ENCODE results near the gene VAC14.

Gene VAC14

GRCh38 chr16:70703041-70703834 lies 97.7 kb downstream of the VAC14 start:
- DNase-seq: no peak

GRCh38 chr16:70702624-70703023 lies 98.3 kb downstream of the VAC14 start:
- no peak for DNase-seq

GRCh38 chr16:70701998-70702397 lies 99.0 kb downstream of the VAC14 start:
- no peak for DNase-seq

- DNase-seq: no peak
Observed at GRCh38 chr16:70701596-70701995, 99.4 kb downstream of the VAC14 start.

GRCh38 chr16:70701036-70701435 lies 99.9 kb downstream of the VAC14 start:
- DNase-seq: no peak

- DNase-seq: no peak
Observed at GRCh38 chr16:70700101-70701020, 100.6 kb downstream of the VAC14 start.

- DNase-seq: no peak
Observed at GRCh38 chr16:70699696-70700095, 101.3 kb downstream of the VAC14 start.

GRCh38 chr16:70698901-70699300 lies 102.1 kb downstream of the VAC14 start:
- no peak for DNase-seq

GRCh38 chr16:70697594-70698170 lies 103.3 kb downstream of the VAC14 start:
- no peak for DNase-seq

GRCh38 chr16:70696952-70697593 lies 103.9 kb downstream of the VAC14 start:
- DNase-seq: peak; percentile 47

GRCh38 chr16:70696355-70696754 lies 104.6 kb downstream of the VAC14 start:
- DNase-seq: no peak

GRCh38 chr16:70695331-70696070 lies 105.5 kb downstream of the VAC14 start:
- no peak for DNase-seq

- DNase-seq: no peak
Observed at GRCh38 chr16:70694868-70695218, 106.1 kb downstream of the VAC14 start.

- no peak for DNase-seq
Observed at GRCh38 chr16:70694088-70694867, 106.7 kb downstream of the VAC14 start.

- DNase-seq: no peak
Observed at GRCh38 chr16:70692873-70693671, 107.9 kb downstream of the VAC14 start.

GRCh38 chr16:70692130-70692872 lies 108.7 kb downstream of the VAC14 start:
- no peak for DNase-seq

- DNase-seq: no peak
Observed at GRCh38 chr16:70691223-70692129, 109.5 kb downstream of the VAC14 start.

GRCh38 chr16:70689970-70690891 lies 110.7 kb downstream of the VAC14 start:
- DNase-seq: no peak
